GM12892 (cell line): ENCODE data around the gene EIF3J.
A peak's percentile ranks its signal among the peaks of the same experiment; 100 is the strongest.

ENCODE experiments used
- DNase-seq: peaks from one replicate; pipeline ENCODE4 v3.0.0; 2011; ENCODE audit not compliant: insufficient read length
- FAIRE-seq: peaks from 2 replicates; lab custom pipeline; 2011; peaks lifted over from hg19 to GRCh38; lab: Jason Lieb, UNC
- POLR2A ChIP-seq: IDR thresholded peaks from 2 replicates; pipeline ENCODE4 v1.6.1; 2011; ENCODE audit warnings: low read depth, low read length, control low read depth
- POLR2AphosphoS5 ChIP-seq: IDR thresholded peaks from 2 replicates; pipeline ENCODE4 v1.6.1; 2011; ENCODE audit warnings: low read depth, low read length, control low read depth
- TAF1 ChIP-seq: IDR thresholded peaks from 2 replicates; pipeline ENCODE4 v1.6.1; 2011; ENCODE audit warnings: low read depth, mild to moderate bottlenecking, control low read depth, low read length, borderline replicate concordance

EIF3J gene

GRCh38 chr15:44598066-44598465, 61.1 kb downstream of the EIF3J start:
- FAIRE-seq (no peak), DNase-seq (no peak)
- no peak for TF ChIP-seq POLR2AphosphoS5

GRCh38 chr15:44598892-44599291, 61.9 kb downstream of the EIF3J start:
- DNase-seq (no peak), FAIRE-seq (peak; percentile 9)
- no peak for TF ChIP-seq POLR2A
- no peak for TF ChIP-seq POLR2AphosphoS5
- TF ChIP-seq TAF1 = no peak

DNA sequence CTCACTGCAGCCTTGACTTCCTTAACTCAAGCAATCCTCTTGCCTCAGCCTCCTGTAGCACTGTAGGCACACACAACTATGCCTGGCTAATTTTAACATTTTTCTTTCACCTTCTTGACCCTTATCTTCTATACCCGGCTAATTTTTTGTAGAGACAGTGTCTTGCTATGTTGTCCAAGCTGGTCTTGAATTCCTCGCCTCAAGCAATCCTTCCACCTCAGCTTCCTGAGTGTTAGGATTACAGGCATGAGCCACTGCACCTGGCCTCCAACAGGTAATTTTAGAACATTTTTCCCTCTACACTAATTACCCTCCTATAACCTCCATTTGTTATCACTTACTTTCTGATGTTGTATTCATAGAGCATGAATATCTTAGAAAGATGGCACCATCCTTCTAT, 66.2 kb downstream of the EIF3J start:
- no peak for FAIRE-seq
- DNase-seq = no peak
- TF ChIP-seq POLR2AphosphoS5 = no peak

DNA sequence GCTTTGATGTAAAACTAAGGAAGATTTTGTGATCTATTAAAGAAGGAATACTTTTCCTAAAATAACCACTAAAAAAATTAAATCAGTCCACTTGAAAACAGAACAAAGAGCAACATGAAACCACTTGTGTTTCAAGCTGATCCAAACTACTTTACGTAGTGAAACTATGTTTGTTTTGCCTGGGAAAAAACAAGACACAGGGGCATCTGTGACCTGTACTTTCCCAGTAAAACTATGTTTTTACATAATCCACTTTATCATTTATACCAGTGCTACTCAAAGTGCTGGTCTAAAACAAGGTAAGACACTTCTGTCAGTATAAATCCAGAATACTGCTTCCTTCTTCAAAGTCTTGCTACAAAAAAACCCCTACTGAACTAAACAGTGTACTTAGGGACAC, 69.8 kb downstream of the EIF3J start:
- TF ChIP-seq TAF1 = no peak
- TF ChIP-seq POLR2AphosphoS5 = no peak
- no peak for TF ChIP-seq POLR2A
- FAIRE-seq (no peak), DNase-seq (no peak)
